GM19468 (cell line): Measurements from ENCODE around the gene ZMYM3.

Experiments
- ATAC-seq: cut with Tn5 transposase; IDR thresholded peaks from one replicate; pipeline ENCODE4 v1.9.1; 2021; ENCODE audit warnings: mild to moderate bottlenecking, moderate library complexity, moderate number of reproducible peaks; ENCODE audit not compliant: unreplicated experiment; ENCODE audit errors: extremely low read depth

Gene ZMYM3

DNA sequence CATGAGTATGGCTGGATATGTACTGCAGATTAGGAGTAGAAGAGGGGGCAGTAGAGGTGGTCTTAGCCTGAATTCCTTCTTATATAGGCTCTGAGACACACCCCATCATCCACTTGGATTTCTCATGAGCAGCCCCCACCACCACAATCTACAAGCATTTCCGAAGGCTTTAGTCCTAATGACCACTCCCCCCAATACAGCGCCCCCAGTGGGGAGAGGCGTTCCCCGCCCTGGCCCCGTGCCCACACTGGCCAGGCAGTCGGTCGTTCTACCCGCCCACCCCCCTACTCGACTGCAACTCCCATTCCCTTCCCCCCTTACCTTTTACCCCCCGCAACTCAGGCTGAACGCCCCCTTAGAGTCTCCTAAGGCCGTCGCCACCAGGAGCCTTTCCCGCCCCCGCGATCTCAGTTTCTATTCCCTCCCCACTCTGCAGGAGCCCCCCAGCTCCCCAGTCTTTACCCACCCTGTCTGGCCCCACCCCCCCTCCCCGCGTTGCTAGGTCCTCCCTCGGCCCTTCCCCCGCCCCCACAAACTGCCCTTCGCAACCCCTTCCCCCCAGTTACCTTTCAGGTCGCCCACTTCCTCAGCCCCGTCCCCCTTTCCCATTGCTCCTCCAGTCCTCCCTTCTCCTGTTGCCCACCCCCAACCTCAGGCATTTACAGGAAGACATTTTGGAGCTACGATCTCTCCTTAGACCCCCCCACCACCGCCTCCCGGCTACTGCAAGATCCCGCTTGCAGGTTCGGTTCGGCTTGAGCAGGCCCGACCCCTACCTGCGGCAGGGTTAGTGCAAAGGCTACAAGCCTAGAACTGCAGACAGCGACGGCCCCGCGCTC lies 468 bp downstream of the ZMYM3 start:
- no peak for ATAC-seq

GRCh38 chrX:71252221-71252620 lies 1.7 kb downstream of the ZMYM3 start:
- no peak for ATAC-seq

DNA sequence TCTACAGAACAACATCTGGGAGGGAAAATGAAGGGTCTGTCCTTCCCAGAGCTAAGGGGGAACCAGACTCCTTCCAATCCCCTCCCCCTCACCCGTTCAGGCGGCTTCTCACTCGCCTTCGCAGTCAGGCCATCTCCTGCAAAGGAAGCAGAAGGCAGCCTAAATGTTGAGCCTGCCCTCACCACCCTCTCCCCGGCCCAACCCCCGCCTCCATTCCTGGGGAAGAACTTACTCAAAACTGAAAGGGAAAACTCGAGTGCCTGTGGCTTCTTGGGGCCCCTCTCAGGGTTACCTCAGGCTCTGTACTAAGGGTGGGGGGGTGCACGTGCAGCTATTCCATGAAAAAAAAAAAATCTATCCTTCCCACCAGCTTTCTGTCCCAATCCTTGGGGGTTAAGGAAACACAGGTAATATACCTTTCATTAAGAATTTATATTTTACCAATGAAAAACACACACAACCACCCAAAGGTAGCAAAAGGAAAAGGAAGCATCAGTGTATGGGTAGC lies 2.4 kb downstream of the ZMYM3 start:
- no peak for ATAC-seq

DNA sequence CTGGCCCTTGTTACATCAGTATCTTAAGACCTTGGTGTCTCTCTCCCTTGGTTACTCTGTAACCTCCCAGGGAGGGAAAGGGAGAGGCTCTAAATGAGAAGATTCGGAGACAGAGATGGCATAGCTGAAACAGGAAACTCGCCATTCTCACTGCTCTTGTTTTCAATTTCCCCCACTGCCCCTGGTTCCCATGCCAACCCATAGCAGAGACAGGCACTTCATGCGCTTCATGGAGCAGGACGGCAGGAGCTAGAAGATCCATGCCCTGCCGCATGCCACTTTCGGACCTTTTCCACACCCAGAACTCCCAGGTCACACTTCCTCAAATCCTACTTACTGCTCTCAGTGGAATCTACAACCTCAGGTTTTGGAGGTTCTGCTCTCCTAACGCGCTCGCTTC lies 3.1 kb downstream of the ZMYM3 start:
- no peak for ATAC-seq

DNA sequence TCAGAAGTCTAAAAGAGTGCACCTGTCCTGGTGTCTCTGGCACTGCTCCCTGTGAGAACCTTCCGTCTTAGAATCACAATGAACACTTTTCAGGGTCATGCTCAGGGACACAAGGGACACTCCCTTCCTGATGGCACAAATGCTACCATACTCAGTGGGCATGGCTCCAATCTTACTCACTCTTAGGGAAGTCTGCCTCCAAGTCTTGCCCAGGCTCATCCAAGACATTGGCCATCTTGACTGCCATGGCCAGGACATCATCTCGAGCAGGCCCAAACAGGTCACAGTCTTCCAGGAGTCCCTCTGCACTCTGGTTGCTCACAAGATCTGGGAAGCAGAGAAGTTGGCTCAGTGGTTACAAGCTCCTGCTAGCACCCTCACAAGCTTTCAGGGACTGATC lies 8.8 kb downstream of the ZMYM3 start:
- no peak for ATAC-seq

- ATAC-seq: no peak
Measured at GRCh38 chrX:71244359-71245128, 9.4 kb downstream of the ZMYM3 start.

- no peak for ATAC-seq
Measured at GRCh38 chrX:71241301-71241700, 12.6 kb downstream of the ZMYM3 start.

DNA sequence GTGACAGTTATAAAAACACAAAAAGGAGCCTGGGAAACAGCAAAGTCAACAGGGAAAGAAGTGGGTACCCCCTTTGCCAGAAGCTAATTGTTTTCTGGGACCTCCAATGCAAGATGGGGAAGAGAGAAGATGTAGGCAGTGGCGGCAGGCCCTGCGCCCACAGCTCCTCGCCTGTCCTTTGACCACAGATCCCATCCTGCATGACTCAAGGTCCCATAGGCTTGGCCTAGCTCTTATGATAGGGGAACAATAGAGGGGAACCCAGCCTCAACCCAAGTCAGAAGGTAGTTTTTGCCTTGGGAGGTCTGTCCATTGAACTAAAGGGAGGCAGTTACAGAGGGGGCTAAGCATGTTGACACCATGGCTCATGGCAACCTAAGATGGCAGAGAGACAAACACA lies 14.2 kb downstream of the ZMYM3 start:
- no peak for ATAC-seq

DNA sequence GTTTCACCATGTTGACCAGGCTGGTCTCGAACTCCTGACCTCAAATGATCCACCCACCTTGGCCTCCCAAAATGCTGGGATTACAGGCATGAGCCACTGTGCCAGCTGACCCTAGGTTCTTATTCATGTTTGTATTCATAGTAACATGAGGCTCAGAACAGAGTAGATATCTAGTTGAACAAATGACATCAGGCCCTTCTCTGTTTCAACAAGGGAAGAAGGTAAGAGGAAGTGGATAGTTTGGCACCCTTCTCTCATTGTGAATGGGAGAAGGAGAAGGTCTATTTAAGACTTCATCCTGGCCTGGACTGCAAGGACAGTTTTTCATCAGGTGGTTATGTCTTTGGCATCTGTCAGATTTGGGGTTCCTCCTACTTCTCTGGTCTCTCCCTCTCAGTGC lies 17.1 kb downstream of the ZMYM3 start:
- ATAC-seq: no peak

- ATAC-seq: no peak
Measured at GRCh38 chrX:71235482-71235881, 18.5 kb downstream of the ZMYM3 start.

DNA sequence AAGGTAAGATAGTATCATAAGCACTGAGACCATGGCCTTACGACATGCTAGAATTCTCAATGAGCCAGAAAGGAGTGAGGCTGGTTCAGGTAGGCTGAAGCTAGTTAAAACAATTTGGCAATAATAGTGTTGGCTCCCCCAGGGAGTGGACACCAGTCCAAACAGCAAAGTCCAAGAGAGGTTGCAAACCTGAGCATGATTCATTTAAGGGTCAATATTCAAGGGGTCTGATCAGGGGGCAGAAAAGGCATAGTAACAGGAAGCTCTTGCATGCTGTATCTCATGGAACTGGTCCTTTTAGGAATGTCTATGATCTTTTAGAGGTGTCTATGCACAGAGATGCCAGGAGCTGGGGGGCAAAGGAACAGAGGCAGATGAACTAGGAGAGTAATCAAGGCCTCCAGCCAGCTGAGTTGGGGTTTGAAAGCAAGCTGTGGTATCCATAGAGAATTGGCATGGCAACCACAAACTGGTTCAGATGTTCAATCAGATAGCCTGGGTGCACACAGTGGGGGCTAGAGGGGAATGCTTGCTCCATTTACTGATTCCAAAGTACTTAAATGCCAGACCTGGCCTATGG lies 25.8 kb downstream of the ZMYM3 start:
- no peak for ATAC-seq

GRCh38 chrX:71227370-71228062 lies 26.4 kb downstream of the ZMYM3 start:
- no peak for ATAC-seq

- ATAC-seq: no peak
Measured at GRCh38 chrX:71225676-71226075, 28.3 kb downstream of the ZMYM3 start.

DNA sequence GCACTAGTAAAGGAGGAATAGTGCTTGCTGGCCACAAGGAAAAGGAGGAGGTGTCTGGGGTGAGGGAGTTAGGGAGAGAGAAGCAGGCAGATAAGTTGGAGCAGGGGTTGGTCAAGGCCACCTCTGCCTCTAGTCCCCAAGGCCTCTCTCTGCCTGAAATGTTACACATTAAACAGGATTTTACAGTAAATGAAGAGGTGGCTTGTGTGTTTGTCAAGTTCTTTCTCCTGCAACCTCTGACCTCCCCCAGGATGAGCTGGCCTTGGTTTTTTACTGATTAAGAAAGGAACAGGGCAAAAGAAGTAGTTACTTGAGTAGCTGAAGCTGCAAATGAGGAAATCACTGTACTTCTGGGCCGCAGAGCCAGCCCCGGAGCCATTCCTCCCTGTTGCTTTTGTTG lies 28.9 kb downstream of the ZMYM3 start:
- no peak for ATAC-seq

DNA sequence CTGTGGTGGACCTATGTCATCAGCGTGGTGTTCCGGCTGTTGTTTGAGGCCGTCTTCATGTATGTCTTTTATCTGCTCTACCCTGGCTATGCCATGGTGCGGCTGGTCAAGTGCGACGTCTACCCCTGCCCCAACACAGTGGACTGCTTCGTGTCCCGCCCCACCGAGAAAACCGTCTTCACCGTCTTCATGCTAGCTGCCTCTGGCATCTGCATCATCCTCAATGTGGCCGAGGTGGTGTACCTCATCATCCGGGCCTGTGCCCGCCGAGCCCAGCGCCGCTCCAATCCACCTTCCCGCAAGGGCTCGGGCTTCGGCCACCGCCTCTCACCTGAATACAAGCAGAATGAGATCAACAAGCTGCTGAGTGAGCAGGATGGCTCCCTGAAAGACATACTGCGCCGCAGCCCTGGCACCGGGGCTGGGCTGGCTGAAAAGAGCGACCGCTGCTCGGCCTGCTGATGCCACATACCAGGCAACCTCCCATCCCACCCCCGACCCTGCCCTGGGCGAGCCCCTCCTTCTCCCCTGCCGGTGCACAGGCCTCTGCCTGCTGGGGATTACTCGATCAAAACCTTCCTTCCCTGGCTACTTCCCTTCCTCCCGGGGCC lies 29.7 kb downstream of the ZMYM3 start:
- no peak for ATAC-seq

GRCh38 chrX:71222929-71223328 lies 31.0 kb downstream of the ZMYM3 start, which contains the start of gene GJB1:
GJB1 (plus strand) TSS chrX:71223224; CDS start chrX:71223708, 484 bp downstream.
- no peak for ATAC-seq

- no peak for ATAC-seq
Measured at GRCh38 chrX:71221145-71221544, 32.8 kb downstream of the ZMYM3 start.

GRCh38 chrX:71217298-71217697 lies 36.6 kb downstream of the ZMYM3 start:
- ATAC-seq: no peak

GRCh38 chrX:71216485-71216884 lies 37.5 kb downstream of the ZMYM3 start:
- no peak for ATAC-seq

- ATAC-seq: no peak
Measured at GRCh38 chrX:71215338-71215912, 38.5 kb downstream of the ZMYM3 start.
